HG02970 (cell line): ENCODE results near the gene RTTN.

Source experiments
- ATAC-seq: cut with Tn5 transposase; IDR thresholded peaks from one replicate; pipeline ENCODE4 v1.9.1; 2021; ENCODE audit warnings: mild to moderate bottlenecking, moderate library complexity, moderate number of reproducible peaks; ENCODE audit not compliant: unreplicated experiment, low FRiP score

Gene RTTN

GRCh38 chr18:70030728-70031127 is 174.8 kb downstream of the RTTN start:
- ATAC-seq: no peak

GRCh38 chr18:70029163-70029562 is 176.3 kb downstream of the RTTN start:
- ATAC-seq: peak; percentile 40

- peak; percentile 59 for ATAC-seq
Measured at GRCh38 chr18:70028734-70029133, 176.8 kb downstream of the RTTN start.

GRCh38 chr18:70028084-70028483 is 177.4 kb downstream of the RTTN start:
- ATAC-seq: no peak

GRCh38 chr18:70025580-70025979 is 179.9 kb downstream of the RTTN start:
- ATAC-seq: no peak

GRCh38 chr18:70024829-70025228 is 180.7 kb downstream of the RTTN start:
- ATAC-seq: no peak

- ATAC-seq: no peak
Measured at GRCh38 chr18:70024093-70024492, 181.4 kb downstream of the RTTN start.

- no peak for ATAC-seq
Measured at GRCh38 chr18:70022636-70023035, 182.9 kb downstream of the RTTN start.

- no peak for ATAC-seq
Measured at GRCh38 chr18:70021498-70021897, 184.0 kb downstream of the RTTN start.

- no peak for ATAC-seq
Measured at GRCh38 chr18:70021043-70021442, 184.4 kb downstream of the RTTN start.

- no peak for ATAC-seq
Measured at GRCh38 chr18:70019991-70020390, 185.5 kb downstream of the RTTN start.

GRCh38 chr18:70019136-70019535 is 186.4 kb downstream of the RTTN start:
- no peak for ATAC-seq

- ATAC-seq: no peak
Measured at GRCh38 chr18:70015127-70015526, 190.4 kb downstream of the RTTN start.

- no peak for ATAC-seq
Measured at GRCh38 chr18:70005580-70005979, 199.9 kb downstream of the RTTN start.

- ATAC-seq: no peak
Measured at GRCh38 chr18:70004696-70005095, 200.8 kb downstream of the RTTN start.

GRCh38 chr18:69999656-70000055 is 205.8 kb downstream of the RTTN start:
- ATAC-seq: no peak

- no peak for ATAC-seq
Measured at GRCh38 chr18:69998523-69998987, 206.9 kb downstream of the RTTN start.

- no peak for ATAC-seq
Measured at GRCh38 chr18:69996951-69997798, 208.3 kb downstream of the RTTN start.

- no peak for ATAC-seq
Measured at GRCh38 chr18:69996417-69996816, 209.1 kb downstream of the RTTN start.

GRCh38 chr18:69995774-69996173 is 209.7 kb downstream of the RTTN start:
- ATAC-seq: no peak

GRCh38 chr18:69992776-69993175 is 212.7 kb downstream of the RTTN start:
- ATAC-seq: no peak

GRCh38 chr18:69987870-69988269 is 217.6 kb downstream of the RTTN start:
- ATAC-seq: no peak
